Pancreas (tissue), 10 donors: ENCODE data around the gene TMEM151A. TPM values are rescaled to one million over a fixed set of nuclear protein-coding genes. Genes with fewer than 3 reads are reported as not detected.
A peak's percentile ranks its signal among the peaks of the same experiment; 100 is the strongest.

Experiments used
- ATAC-seq, 4 donors: fragments of 200-7000 bp; cut with Tn5 transposase; one replicate each; pipeline versions ENCODE4 v1.8.0 to v1.9.1; 2020; ENCODE audit warnings: mild to moderate bottlenecking in 4 of 4, moderate library complexity in 4 of 4
- DNase-seq, 6 donors: peaks; one replicate each; pipeline ENCODE4 v3.0.0-alpha.2; 2020
- FAIRE-seq: peaks from 2 replicates; lab custom pipeline; 2012; peaks lifted over from hg19 to GRCh38; lab: Jason Lieb, UNC
- H3K27ac ChIP-seq, 4 donors: fragments of 200-600 bp; sonication (generic); 1 replicate in 3 of 4; 2 replicates in 1 of 4; pipeline versions ENCODE4 v1.5.0 to v1.8.0; 2020
- H3K27me3 ChIP-seq, 4 donors: fragments of 200-600 bp; one replicate each; pipeline ENCODE4 v1.8.0; 2021
- H3K36me3 ChIP-seq, 3 donors: fragments of 200-600 bp; sonication (generic) in 1 of 3; one replicate each; pipeline versions ENCODE4 v1.5.0 to v1.8.0; 2020 to 2021
- H3K4me1 ChIP-seq, 3 donors: fragments of 200-600 bp; one replicate each; pipeline ENCODE4 v1.8.0; 2021
- H3K4me3 ChIP-seq, 4 donors: fragments of 200-600 bp; sonication (generic) in 2 of 4; one replicate each; pipeline versions ENCODE4 v1.5.0 to v1.8.0; 2020 to 2021
- H3K9me3 ChIP-seq, 4 donors: fragments of 200-600 bp; one replicate each; pipeline ENCODE4 v1.8.0; 2021
- CTCF ChIP-seq, 4 donors: fragments of 200-600 bp; sonication (generic) in 3 of 4; IDR thresholded peaks; one replicate each; pipeline versions ENCODE4 v1.5.0 to v1.8.0; 2021; ENCODE audit warnings: antibody characterized with exemption in 4 of 4
- WGBS, 2 donors: extraction: QIAGEN DNeasy Blood & Tissue Kit; methylation state at CpG; one replicate each; pipeline ENCODE4 v1.1.7; 2013; 5-methylcytosine and 5-hydroxymethylcytosine counted together
- intact Hi-C, 3 donors: fragments of 100-400 bp; cut with DNase I; formaldehyde crosslinking; loops; one replicate each; pipeline versions ENCODE4 v1.11.1 to v1.14.2; 2022
- polyA plus RNA-seq, 2 donors: library from polyadenylated mRNA; stranded (reverse); fragments of 200-250 nt; gene quantifications; one replicate each; pipeline ENCODE4 v1.2.3, GENCODE V29; 2013
- total RNA-seq, 6 donors: library from RNA; stranded (reverse); fragmentation: NEBNext Ultra II Directional in 4 of 6; extraction: Animal tissue kit (Norgen Biotek cat#: 25700) in 4 of 6; gene quantifications; one replicate each; pipeline versions ENCODE4 v1.2.1 to v1.2.4, GENCODE V29; 2021 to 2023
- donor health status: healthy with polysubstance abuse.
- donor health status: DM: no; HTN: no; CAD: no; lungs with moderate emphysema.
- donor health status: DM: no; HTN: no; CAD: no.
- donor health status: control.
- donor health status: control.
- donor health status: Bipolar disorder and iron deficiency.
- donor health status: DM: yes; HTN: yes; CAD: no.
- donor health status: DM: no; HTN: no; CAD: no.
- donor health status: DM: no; HTN: no; CAD: no.
- donor health status: DM: yes; HTN: yes; CAD: no.

The TMEM151A gene
- total and polyA plus RNA-seq, 8 donors, result 0.49 to 4.4 (median 0.75) TPM

- ATAC-seq, result no peak
- Histone ChIP-seq H3K27me3 (no peaks in the 10 kb centered on the region), H3K4me3 (no peak overlapping the region), H3K27ac (no peak overlapping the region), H3K36me3 (no peaks in the 10 kb centered on the region), H3K4me1 (no peaks in the 10 kb centered on the region), H3K9me3 (no peaks in the 10 kb centered on the region)
- TF ChIP-seq CTCF (IDR thresholded peaks at IDR 0.05), result no peak
- no peak for DNase-seq
- intact Hi-C loops, result no loop called here
- no peak for FAIRE-seq
- WGBS, 2 donors, result 61 to 65% methylated on average over 10 of the region's 10 CpGs
These were observed 33.0 kb downstream of the TMEM151A start for GRCh38 chr11:66324664-66325063.

- no peak overlapping the region for H3K27ac ChIP-seq
- no peak for TF ChIP-seq CTCF (IDR thresholded peaks at IDR 0.05)
- H3K9me3 ChIP-seq, result no peaks in the 10 kb centered on the region
- H3K36me3 ChIP-seq, result no peaks in the 10 kb centered on the region
- no peak for DNase-seq
- no peak for FAIRE-seq
- intact Hi-C loops, result no loop called here
- 75 to 86% methylated on average over 8 of the region's 8 CpGs for WGBS, 2 donors
- no peaks in the 10 kb centered on the region for H3K27me3 ChIP-seq
- ATAC-seq, result no peak
- no peaks in the 10 kb centered on the region for H3K4me1 ChIP-seq
- no peak overlapping the region for H3K4me3 ChIP-seq
These were observed 33.6 kb downstream of the TMEM151A start for GRCh38 chr11:66325263-66325671.

- WGBS, 2 donors, result 63 to 65% methylated on average over 16 to 21 of the region's 21 CpGs
- DNase-seq, result peak in 2 of 6 donors; percentile 53 to 69
- peak in 1 of 4 donors; percentile 3 for ATAC-seq
- no peak for TF ChIP-seq CTCF (IDR thresholded peaks at IDR 0.05)
- H3K27ac ChIP-seq, result peak overlapping the region in 1 of 4 donors; percentile 12
- FAIRE-seq, result no peak
- intact Hi-C loops, result no loop called here
- H3K9me3 ChIP-seq, result no peaks in the 10 kb centered on the region
- H3K36me3 ChIP-seq, result no peaks in the 10 kb centered on the region
- H3K4me3 ChIP-seq, result no peak overlapping the region
- no peaks in the 10 kb centered on the region for H3K4me1 ChIP-seq
- H3K27me3 ChIP-seq, result no peaks in the 10 kb centered on the region
These were observed 34.8 kb downstream of the TMEM151A start for GRCh38 chr11:66326261-66327111.

GRCh38 chr11:66327171-66328030 lies 35.7 kb downstream of the TMEM151A start:
- WGBS, 2 donors, result 77 to 82% methylated on average over 10 of the region's 10 CpGs
- peak in 1 of 6 donors; percentile 47 for DNase-seq

More at GRCh38 chr11:66327171-66328030, 35.7 kb downstream of the TMEM151A start:
- no peak overlapping the region for H3K4me3 ChIP-seq
- intact Hi-C loops, result no loop called here
- no peaks in the 10 kb centered on the region for H3K4me1 ChIP-seq
- TF ChIP-seq CTCF (IDR thresholded peaks at IDR 0.05), result no peak
- no peak for FAIRE-seq
- H3K27ac ChIP-seq, result peak overlapping the region in 1 of 4 donors; percentile 12
- no peaks in the 10 kb centered on the region for H3K36me3 ChIP-seq
- H3K27me3 ChIP-seq, result no peaks in the 10 kb centered on the region
- H3K9me3 ChIP-seq, result no peaks in the 10 kb centered on the region
- ATAC-seq, result peak in 2 of 4 donors; percentile 13 to 22
